A549 (cell line): Measurements from ENCODE around the gene TLK1.

ENCODE experiments used
- CHD2 ChIP-seq: fragments of 150-350 bp; IDR thresholded peaks from 2 replicates; pipeline ENCODE4 v1.6.1; 2014; ENCODE audit warnings: low read length; ENCODE audit not compliant: partially characterized antibody
- HOXA7 ChIP-seq: fragments of 250-450 bp; sonication (Bioruptor Pico); IDR thresholded peaks from 2 replicates; pipeline ENCODE4 v1.5.0; 2020; ENCODE audit warnings: mild to moderate bottlenecking, moderate library complexity
- JUNB ChIP-seq: fragments of >200 bp; sonication (Bioruptor Twin); formaldehyde crosslinking; IDR thresholded peaks from 2 replicates; pipeline ENCODE4 v1.6.1; 2016
- MYC ChIP-seq: IDR thresholded peaks from 2 replicates; pipeline ENCODE4 v1.6.1; 2012; ENCODE audit warnings: mild to moderate bottlenecking, inconsistent platforms, low read length, improper control_type of control experiment, borderline replicate concordance
- POLR2A ChIP-seq: IDR thresholded peaks from 2 replicates; pipeline ENCODE4 v1.6.1; 2012; ENCODE audit warnings: mild to moderate bottlenecking, low read length
- USF2 ChIP-seq: fragments of 450-650 bp; IDR thresholded peaks from 2 replicates; pipeline ENCODE4 v1.6.1; 2014; ENCODE audit warnings: antibody characterized with exemption
- TF ChIP-seq, protein P1 (sequence below): fragments of >200 bp; sonication (Bioruptor Twin); formaldehyde crosslinking; IDR thresholded peaks from 3 replicates; pipeline ENCODE4 v1.5.1; 2016

DNA sequence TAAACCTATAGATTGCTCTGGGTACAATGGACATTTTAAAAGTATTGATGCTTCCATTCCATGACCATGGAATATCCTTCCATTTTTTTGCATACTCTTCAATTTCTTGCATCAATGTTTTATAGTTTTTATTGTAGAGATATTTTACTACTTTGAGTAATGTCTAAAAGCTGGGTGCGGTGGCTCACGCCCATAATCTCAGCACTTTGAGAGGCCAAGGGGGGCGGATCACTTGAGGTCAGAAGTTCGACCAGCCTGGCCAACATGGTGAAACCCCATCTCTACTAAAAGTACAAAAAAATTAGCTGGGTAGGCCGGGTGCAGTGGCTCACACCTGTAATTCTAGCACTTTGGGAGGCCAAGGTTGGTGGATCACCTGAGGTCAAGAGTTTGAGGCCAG is 88.5 kb downstream of the TLK1 start:
- TF ChIP-seq, protein P1, sequence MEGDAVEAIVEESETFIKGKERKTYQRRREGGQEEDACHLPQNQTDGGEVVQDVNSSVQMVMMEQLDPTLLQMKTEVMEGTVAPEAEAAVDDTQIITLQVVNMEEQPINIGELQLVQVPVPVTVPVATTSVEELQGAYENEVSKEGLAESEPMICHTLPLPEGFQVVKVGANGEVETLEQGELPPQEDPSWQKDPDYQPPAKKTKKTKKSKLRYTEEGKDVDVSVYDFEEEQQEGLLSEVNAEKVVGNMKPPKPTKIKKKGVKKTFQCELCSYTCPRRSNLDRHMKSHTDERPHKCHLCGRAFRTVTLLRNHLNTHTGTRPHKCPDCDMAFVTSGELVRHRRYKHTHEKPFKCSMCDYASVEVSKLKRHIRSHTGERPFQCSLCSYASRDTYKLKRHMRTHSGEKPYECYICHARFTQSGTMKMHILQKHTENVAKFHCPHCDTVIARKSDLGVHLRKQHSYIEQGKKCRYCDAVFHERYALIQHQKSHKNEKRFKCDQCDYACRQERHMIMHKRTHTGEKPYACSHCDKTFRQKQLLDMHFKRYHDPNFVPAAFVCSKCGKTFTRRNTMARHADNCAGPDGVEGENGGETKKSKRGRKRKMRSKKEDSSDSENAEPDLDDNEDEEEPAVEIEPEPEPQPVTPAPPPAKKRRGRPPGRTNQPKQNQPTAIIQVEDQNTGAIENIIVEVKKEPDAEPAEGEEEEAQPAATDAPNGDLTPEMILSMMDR: no peak
- no peak for TF ChIP-seq USF2
- TF ChIP-seq POLR2A: no peak
- TF ChIP-seq CHD2: no peak
- no peak for TF ChIP-seq MYC
- TF ChIP-seq HOXA7: no peak
- TF ChIP-seq JUNB: no peak
